NCI-H146 treated with DMSO at 0.1 percent for 48 hours (cell line): ENCODE measurements around the gene UNG.
"Not testable (repeated sequence)": the region's sequence is repeated elsewhere in the genome, so short reads cannot be mapped to it uniquely, and the experiment has no call there.

Experiments used
- DNase-seq: peaks from one replicate; lab custom pipeline; 2025; ENCODE audit not compliant: unreplicated experiment; lab: John Stamatoyannopoulos, UW

The UNG gene

DNA sequence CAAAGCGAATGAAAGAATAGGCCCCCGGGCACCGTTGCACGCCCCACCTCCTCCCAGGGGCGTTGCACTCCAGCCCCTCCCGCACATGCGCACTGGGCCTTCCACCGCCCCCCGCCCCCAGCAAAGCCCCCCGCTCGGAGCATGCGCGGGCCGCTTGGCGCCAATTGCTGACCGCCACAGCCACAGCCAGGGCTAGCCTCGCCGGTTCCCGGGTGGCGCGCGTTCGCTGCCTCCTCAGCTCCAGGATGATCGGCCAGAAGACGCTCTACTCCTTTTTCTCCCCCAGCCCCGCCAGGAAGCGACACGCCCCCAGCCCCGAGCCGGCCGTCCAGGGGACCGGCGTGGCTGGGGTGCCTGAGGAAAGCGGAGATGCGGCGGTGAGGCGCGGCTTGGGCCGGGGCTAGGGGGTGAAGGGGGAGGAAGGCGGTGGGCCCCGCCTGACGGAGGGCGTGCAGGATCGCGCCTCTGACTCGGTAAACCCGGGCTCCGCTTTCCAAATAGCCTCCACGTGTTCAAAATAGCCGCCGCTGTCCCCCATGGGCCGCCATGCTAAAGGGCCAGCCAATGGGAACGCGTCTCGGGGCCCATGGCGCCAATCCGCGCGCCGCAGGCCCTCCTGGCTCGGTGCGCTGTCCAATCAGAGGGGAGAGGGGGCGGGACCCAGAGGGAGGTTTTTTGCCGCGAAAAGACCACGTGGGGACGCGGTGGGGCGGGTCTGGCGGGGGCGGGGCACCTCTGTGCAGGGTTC, at the start of gene UNG:
UNG (plus strand) TSS at position 163 of the 748 bp plus-strand sequence; CDS start at position 246, 83 bp downstream.
- DNase-seq, result peak; percentile 87

DNA sequence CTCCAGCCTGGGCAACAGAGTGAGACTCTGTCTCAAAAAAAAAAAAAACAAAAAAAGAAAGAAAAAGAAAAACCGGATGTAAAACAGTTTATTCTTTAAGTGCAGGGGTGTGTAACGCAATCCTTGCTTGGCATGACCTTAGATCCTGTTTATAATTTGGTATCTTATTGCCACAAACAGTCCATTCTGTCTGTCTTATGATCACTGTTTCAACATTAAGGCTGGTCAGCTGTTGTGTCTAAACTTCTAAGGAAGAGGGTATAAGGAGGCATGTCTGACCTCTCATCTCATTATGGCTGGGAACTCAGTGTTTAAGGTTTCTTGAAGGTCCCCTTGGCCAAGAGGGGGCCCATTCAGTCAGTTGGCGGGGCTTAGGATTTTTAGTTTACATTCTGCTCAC, 48.7 kb upstream of the UNG start:
- DNase-seq, result not testable (repeated sequence)

DNA sequence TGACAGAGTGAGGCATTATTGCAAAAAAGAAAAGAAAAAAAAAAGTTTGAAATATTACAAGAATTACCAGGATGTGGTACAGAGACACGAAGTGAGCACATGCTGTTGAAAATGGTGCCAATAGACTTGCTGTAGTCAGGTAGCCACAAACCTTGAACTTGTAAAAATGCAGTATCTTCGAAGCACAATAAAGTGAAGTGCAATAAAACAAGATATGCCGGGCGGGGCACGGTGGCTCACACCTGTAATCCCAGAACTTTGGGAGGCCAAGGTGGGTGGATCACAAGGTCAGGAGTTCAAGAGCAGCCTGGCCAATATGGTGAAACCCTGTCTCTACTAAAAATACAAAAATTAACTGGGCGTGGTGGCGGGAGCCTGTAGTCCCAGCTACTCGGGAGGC, 47.6 kb upstream of the UNG start:
- not testable (repeated sequence) for DNase-seq

DNA sequence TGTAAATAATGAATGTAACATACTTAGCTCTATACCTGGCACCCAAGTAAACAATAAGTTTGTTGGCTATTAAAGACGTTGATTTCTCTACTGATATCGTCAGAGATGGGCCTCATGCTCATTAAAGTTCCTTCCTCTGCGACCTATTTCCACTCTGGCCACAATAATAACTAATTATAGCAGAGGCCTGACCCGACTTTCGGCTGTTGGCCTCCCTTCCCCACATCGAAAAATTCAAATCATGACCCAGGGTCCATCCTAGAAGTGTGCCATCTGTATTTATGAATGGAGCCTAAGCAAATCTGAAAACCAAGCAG, 45.3 kb upstream of the UNG start:
- DNase-seq, result peak; percentile 65

DNA sequence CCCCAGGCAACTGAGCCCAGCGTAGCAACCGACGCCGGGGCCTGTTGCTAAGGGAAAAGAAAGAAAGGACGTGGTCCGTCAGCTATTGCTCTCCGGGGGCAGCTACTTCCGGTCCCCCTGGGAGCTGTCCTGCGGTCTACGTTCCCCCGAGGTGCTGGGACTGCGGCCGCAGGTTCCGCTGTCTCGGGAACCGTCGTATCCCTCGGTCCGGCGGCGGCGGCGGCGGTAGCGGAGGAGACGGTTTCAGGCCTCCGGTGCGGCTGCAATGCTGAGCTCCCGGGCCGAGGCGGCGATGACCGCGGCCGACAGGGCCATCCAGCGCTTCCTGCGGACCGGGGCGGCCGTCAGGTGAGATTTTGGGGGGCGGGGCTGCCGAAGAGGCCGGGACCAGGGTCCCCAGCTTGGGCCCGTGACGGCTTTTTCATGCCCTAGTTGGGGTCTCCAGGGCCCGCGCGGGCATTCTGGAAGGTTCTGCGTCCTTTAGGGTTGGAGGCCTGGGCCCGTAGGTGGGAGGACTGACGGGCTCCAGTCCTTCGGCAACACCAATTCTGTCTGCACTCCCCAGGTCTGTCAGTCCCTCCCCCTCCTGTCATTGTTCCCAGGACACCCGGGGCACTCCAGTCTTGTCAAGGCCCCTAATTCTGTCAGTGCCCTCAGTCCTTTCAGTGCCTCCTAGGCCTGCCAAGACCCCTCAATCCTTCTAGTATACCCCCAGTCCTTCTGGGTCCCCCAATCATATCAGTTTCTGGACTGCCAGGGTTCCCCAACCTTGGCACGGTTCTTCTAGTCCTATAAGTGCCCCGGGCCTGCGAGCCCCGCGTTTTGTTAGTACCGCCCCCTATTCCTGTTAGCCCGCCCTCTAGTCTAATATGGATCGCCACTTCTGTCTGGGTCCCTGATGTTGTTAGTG, 44.7 kb upstream of the UNG start, which contains the start of gene USP30:
USP30 (plus strand) TSS at position 163 of the 910 bp plus-strand sequence; CDS start at position 266, 103 bp downstream.
- DNase-seq, result no peak

DNA sequence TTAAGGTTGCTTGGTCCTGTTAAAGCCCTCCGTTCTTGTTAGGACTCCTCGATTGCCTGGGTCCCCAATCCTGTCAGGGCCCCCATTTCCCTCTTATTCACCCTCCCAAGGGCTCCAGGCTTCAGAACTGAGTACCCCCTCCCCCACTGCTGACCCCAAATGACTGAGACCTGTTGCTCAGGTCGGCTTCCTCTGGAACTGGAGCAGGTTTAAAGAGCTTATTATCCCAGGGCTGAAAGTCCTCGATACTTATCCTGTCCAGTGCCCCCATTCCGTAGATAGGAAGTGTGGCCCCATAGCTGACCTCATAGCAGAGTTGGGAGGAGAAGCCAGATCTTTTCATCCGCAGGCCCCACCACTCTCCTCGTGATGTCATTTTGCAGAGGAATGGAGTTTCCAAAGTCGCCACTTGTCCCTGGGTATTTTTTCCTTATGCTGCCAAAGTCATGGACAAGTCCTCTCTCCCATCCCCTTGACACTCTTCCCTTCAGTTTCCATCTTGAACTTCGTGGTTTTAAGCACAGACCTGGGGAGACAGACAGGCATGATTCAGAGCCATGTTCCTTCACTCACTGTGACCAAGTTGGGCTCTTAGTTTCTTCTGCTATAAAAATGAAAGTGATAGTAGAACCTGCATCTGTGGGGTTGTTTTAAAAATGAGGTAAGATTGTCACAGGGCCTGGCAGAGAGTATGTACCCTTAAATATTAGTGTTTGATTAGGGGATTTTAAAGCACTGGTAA, 43.8 kb upstream of the UNG start:
- DNase-seq, result no peak

DNA sequence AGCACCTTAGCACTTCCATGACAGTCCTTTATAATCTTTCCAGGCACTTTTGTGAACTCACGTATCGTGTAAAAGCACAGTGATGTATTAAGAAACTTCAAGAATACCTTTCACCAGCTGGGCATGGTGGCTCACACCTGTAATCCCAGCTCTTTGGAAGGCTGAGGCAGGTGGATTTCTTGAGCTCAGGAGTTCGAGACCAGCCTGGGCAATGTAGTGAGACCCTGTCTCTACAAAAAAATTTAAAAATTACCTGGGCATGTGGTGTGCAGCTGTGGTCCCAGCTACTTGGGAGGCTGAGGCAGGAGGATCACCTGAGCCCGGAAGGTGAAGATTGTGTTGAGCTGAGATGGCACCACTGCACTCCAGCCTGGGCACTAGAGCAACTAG, 43.3 kb upstream of the UNG start:
- not testable (repeated sequence) for DNase-seq

DNA sequence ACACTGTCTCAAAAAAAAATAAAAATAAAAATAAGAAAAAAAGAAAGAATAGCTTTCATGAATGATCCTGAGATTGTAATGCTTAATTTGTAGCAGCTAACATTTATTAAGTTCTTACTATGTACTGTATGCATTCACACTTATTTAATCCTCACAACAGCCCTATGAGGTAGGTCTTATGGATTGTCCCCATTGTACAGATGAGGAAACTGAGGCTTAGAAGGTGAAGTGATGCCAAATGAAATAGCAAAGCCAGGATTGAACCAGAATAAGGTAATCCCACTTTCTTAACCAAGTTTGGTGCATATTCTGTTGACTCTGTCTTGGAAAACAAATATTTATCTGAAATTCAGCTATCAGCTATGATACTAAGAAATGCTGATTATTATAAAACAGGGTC, 42.9 kb upstream of the UNG start:
- DNase-seq, result no peak

DNA sequence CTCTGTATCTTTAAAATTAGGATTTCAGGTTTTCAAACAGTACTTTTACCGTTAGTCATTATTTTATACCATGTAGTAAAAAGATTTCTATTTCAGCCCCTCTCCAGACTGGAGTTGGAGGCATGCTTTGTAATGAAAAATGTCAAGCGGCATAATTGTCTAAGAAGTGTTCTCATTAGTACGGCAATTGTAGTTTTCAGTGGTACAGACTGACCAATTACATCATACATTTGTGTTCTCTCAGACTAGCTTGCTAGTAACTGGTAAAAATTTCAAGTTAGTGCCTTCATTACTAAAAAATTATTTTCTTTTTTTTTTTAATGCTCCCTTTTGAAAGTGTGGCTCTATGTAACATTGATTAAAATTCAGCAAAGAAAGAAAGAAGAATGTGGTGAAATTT, 40.5 kb upstream of the UNG start:
- DNase-seq, result no peak

DNA sequence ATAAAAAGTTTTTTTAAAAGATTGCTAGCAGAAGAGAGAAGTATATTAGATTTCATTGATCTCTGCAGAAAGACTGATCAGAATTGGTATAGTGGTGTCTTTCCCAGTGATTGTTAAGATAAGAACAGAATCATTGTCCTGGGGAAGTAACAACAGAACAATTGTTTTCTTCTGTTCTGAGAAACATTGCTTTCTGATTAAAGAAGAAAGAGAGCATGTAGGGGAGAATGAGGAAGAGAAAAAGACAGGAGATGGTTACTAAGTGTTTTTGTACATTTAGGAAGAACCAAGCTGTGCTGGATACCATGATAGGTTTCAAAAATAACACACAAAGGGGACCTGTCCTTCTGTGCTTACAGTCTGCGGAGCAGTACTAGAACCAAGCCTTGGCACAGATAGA, 40.0 kb upstream of the UNG start:
- DNase-seq, result no peak

DNA sequence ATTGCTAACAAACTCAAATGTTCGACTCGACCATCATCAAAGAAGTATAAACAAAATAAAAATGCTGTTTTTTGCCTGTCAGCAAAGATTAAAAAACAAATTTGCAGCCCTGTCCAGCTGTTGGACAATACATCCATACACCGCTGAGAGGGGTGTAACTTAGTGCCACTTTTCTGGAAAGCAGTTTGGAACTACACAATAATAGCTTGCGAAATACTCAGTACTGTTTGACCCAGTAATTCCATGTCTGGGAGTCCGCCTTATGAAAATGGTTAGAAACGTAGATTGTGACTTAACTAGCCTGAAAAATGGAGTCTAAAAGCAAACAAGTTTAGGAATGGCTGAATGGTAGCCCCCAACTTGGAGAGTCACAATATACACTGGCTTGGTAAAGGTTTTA, 38.6 kb upstream of the UNG start:
- no peak for DNase-seq

DNA sequence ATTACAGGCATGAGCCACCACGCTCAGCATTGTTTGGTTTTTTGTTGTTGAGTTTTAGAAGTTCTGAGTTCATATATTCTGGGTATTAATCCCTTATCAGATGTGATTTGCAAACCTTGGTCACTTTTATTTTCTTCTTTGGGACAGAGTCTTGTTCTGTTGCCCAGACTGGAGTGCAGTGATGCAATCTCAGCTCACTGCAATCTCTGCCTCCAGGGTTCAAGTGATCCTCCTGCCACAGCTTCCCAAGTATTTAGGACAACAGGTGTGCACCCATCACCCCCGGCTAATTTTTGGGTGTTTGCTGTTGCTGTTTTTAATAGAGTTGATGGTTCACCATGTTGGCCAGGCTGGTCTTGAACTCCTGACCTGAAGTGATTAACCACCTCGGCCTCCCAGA, 33.3 kb upstream of the UNG start:
- no peak for DNase-seq

DNA sequence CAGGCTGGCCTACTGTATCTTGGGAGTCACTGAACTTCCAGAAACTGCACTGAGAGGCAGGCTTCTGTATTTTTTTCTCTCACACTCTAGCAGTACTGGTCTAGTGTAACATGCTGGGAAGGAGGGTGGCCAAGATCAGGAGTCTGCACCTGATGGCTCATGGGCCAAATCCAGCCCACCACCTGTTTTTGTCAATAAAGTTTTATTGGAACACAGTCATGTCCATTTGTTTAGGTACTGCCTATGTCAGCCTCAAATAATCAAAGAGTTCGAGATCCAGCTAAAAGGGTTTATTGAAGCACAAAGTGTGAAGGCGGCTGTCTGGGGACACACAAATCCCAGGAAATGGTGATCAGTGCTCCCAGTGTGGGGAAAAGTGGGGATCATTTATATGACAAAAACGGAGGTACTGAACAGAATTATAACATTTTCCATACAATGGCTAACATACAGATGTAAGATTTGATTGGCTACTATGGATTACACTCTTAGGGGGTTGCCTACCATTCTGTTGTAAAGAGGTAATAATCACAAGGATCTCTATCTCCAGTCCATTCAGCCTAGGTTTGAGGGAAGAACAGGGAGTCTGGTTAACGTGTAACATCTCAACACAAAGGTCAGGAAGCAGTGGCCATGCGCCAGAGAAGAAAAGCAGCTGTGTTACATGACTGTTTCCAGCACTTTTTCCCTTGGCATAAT, 32.1 kb upstream of the UNG start:
- DNase-seq, result no peak

DNA sequence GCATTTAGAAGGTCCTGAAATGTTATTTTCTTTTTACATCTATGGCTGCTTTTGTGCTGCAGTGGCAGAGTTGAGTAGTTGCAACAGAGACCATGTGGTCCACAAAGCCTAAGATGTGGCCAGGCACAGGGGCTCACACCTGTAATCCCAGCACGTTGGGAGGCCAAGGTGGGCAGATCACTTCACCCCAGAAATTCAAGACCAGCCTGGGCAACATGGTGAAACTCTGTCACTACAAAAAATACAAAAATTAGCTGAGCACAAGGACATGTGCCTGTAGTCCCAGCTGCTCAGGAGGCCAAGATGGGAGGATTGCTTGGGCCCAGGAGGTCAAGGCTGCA, 31.6 kb upstream of the UNG start:
- no peak for DNase-seq

DNA sequence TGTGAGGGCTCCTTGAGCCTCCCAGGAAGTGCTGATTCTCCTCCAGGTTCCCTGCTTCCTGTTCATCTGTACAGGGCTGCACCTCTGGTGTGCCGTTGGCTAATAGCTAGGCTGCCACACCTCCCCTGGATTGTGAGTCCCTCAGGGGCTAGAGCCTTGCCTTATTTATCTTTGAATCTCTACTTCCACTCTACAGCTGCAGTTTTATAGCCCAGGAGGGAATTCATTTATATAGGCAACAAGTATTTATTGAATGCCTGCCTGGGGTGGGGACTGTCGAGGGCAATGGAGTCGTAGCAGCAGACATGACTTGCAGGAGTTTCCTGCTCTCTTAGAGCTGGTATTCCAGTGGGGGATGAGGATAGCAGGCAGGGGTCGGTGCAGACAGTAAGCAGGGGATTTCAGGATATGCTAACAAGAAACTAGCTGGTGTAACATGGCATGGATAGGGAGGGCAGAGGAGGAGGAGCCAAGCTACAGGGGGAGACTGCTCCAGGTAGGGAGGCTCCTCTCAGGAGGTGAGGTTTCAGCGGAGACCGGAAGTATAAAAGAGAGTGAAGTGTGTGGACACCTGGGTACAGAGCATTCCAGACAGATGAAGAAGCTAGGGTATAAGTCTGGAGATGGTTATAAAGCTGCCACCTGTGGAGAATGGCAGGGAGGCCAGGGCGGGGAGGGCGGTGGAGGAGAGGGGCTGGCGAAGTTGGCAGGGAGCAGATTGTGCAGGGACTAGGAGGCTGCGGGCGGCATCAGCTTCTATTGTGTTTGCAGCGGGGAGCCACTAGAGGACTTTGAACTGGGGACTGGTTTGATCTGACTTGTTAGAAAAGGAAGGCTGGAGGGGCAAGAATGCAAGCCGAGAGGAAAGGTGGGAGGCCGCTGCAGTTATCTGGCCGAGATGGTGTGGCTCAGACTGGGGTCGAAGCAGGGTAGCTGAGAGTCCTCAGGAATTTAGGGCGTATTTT, 27.8 kb upstream of the UNG start:
- no peak for DNase-seq

DNA sequence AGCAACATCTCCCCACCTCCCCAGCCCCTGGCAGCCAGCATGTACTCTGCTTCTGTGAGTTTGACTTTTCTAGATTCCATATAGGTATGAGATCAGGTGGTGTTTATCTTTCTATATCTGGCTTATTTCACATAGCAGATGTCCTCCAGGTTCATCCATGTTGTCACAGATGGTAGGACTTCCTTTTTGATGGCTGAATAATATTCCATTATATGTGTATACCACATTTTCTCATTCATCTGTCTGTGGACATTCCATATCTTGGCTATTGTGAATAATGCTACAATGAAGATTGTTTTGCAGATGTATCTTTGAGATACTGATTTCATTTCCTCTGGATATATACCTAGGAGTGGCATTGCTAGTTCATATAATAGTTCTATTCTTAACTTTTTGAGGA, 22.5 kb upstream of the UNG start:
- DNase-seq, result no peak

DNA sequence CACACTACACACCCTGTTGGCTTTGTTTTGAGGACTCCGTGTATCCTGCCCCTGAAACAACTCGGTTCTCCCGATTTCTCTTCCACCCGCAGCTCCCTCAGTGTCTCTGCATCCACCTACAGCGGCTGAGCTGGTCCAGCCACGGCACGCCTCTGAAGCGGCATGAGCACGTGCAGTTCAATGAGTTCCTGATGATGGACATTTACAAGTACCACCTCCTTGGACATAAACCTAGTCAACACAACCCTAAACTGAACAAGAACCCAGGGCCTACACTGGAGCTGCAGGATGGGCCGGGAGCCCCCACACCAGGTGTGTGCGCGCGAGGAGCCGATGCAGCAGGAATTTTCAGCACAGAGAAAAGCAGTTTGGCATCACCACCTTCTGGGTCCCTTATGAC, 14.6 kb upstream of the UNG start:
- no peak for DNase-seq

DNA sequence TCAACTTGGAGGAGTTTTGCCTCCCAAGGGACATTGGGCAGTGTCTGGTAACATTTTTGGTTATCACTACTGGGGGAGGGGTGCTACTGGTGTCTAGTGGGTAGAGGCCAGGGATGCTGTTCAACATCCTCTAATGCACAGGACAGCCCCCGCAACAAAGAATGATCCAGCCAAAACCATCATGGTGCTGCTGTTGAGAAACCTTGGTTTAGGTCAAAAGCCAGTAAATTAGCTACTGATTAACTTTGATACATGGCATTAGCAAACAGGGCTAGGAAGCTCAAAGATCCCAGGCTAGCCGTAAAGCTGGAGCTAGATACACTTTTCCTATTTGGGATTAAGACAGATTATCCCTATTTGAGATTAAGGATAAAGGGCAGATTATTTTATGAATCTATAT, 13.0 kb upstream of the UNG start:
- no peak for DNase-seq

DNA sequence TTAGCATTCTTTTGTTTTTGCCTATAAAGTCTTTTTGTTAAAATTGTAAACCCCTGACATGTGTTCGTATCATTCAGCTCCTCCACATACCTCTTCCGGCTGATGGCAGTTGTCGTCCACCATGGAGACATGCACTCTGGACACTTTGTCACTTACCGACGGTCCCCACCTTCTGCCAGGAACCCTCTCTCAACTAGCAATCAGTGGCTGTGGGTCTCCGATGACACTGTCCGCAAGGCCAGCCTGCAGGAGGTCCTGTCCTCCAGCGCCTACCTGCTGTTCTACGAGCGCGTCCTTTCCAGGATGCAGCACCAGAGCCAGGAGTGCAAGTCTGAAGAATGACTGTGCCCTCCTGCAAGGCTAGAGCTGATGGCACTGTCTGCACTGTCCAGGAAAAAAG, 11.8 kb upstream of the UNG start:
- no peak for DNase-seq

DNA sequence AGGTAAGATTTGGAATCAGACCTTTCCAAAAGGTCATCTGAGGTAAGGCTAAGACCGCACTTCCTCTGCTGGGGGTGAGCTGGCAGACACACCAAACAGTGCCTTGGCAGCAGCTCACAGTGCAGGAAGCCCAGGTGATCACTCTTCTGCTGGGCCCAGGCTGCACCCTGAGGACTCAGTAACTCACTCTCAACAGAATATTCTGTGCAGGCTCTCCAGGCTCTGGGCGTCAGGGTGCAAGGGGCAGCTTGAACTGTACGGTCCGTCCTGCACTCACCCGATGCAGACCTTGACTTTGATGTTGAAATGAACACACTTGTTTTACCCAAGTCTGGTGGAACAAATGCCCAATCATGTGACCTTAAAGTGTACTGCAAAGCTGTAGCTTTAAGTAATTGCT, 10.1 kb upstream of the UNG start:
- no peak for DNase-seq
